ENCODE measurements around the gene TMEM132C.

TMEM132C gene

GRCh38 chr12:128415036-128415560, 148.1 kb downstream of the TMEM132C start:
- no peak for DNase-seq (ENCODE audit: low read depth in 3 of 3, low spot score in 1 of 3)

- no peak for DNase-seq (ENCODE audit: low read depth in 3 of 3, low spot score in 1 of 3)
These were observed 152.0 kb downstream of the TMEM132C start for GRCh38 chr12:128418944-128419343.

GRCh38 chr12:128420163-128420562, 153.2 kb downstream of the TMEM132C start:
- DNase-seq (ENCODE audit: low read depth in 3 of 3, low spot score in 1 of 3): no peak

GRCh38 chr12:128421375-128421774, 154.4 kb downstream of the TMEM132C start:
- no peak for DNase-seq (ENCODE audit: low read depth in 3 of 3, low spot score in 1 of 3)

GRCh38 chr12:128423205-128423604, 156.2 kb downstream of the TMEM132C start:
- no peak for DNase-seq (ENCODE audit: low read depth in 3 of 3, low spot score in 1 of 3)

- DNase-seq (ENCODE audit: low read depth in 3 of 3, low spot score in 1 of 3): no peak
These were observed 158.0 kb downstream of the TMEM132C start for GRCh38 chr12:128424931-128425431.

GRCh38 chr12:128425666-128426331, 158.8 kb downstream of the TMEM132C start:
- DNase-seq (ENCODE audit: low read depth in 3 of 3, low spot score in 1 of 3): no peak

GRCh38 chr12:128426511-128426910, 159.5 kb downstream of the TMEM132C start:
- no peak for DNase-seq (ENCODE audit: low read depth in 3 of 3, low spot score in 1 of 3)

- no peak for DNase-seq (ENCODE audit: low read depth in 3 of 3, low spot score in 1 of 3)
These were observed 172.8 kb downstream of the TMEM132C start for GRCh38 chr12:128439796-128440195.

- DNase-seq (ENCODE audit: low read depth in 3 of 3, low spot score in 1 of 3): no peak
These were observed 175.1 kb downstream of the TMEM132C start for GRCh38 chr12:128442096-128442495.

GRCh38 chr12:128444598-128444997, 177.6 kb downstream of the TMEM132C start:
- DNase-seq (ENCODE audit: low read depth in 3 of 3, low spot score in 1 of 3): no peak

GRCh38 chr12:128445415-128446127, 178.6 kb downstream of the TMEM132C start:
- DNase-seq (ENCODE audit: low read depth in 3 of 3, low spot score in 1 of 3): no peak

- no peak for DNase-seq (ENCODE audit: low read depth in 3 of 3, low spot score in 1 of 3)
These were observed 182.3 kb downstream of the TMEM132C start for GRCh38 chr12:128449146-128449894.

- no peak for DNase-seq (ENCODE audit: low read depth in 3 of 3, low spot score in 1 of 3)
These were observed 183.8 kb downstream of the TMEM132C start for GRCh38 chr12:128450810-128451209.

GRCh38 chr12:128455851-128456250, 188.9 kb downstream of the TMEM132C start:
- no peak for DNase-seq (ENCODE audit: low read depth in 3 of 3, low spot score in 1 of 3)

GRCh38 chr12:128456922-128457321, 190.0 kb downstream of the TMEM132C start:
- no peak for DNase-seq (ENCODE audit: low read depth in 3 of 3, low spot score in 1 of 3)

GRCh38 chr12:128458301-128458974, 191.5 kb downstream of the TMEM132C start:
- no peak for DNase-seq (ENCODE audit: low read depth in 3 of 3, low spot score in 1 of 3)

GRCh38 chr12:128459067-128459466, 192.1 kb downstream of the TMEM132C start:
- DNase-seq (ENCODE audit: low read depth in 3 of 3, low spot score in 1 of 3): no peak

GRCh38 chr12:128463881-128464280, 196.9 kb downstream of the TMEM132C start:
- no peak for DNase-seq (ENCODE audit: low read depth in 3 of 3, low spot score in 1 of 3)

- no peak for DNase-seq (ENCODE audit: low read depth in 3 of 3, low spot score in 1 of 3)
These were observed 200.9 kb downstream of the TMEM132C start for GRCh38 chr12:128467882-128468281.

GRCh38 chr12:128468926-128469325, 202.0 kb downstream of the TMEM132C start:
- no peak for DNase-seq (ENCODE audit: low read depth in 3 of 3, low spot score in 1 of 3)

Data from stimulated activated CD4-positive, alpha-beta T cell treated with anti-CD3 and anti-CD28 coated beads, TNF-alpha, amount 100 ng/mL, for 1 hour (primary cell).